Measurements from ENCODE around the gene PERM1.
"Not testable (repeated sequence)": the region's sequence is repeated elsewhere in the genome, so short reads cannot be mapped to it uniquely, and the experiment has no call there.

GRCh38 chr1:1017397-1018320 lies 35.8 kb upstream of the PERM1 start:
- not testable (repeated sequence) for TF ChIP-seq POLR2A (IDR thresholded peaks at IDR 0.05; ENCODE audit: low read length); GATA1 (IDR thresholded peaks at IDR 0.05; ENCODE audit: low read depth, low read length)

Measured in erythroblast (primary cell).